Stimulated activated CD4-positive, alpha-beta T cell treated with anti-CD3 and anti-CD28 coated beads, Interleukin-4, amount 100 ng/mL, for 1 hour (primary cell): ENCODE data around the gene SLC6A1.
A peak's percentile ranks its signal among the peaks of the same experiment; 100 is the strongest.
"Not testable (repeated sequence)": the region's sequence is repeated elsewhere in the genome, so short reads cannot be mapped to it uniquely, and the experiment has no call there.

Experiments used
- DNase-seq: peaks from one replicate; pipeline ENCODE4 v3.0.0-alpha.2; 2020

SLC6A1 gene

DNA sequence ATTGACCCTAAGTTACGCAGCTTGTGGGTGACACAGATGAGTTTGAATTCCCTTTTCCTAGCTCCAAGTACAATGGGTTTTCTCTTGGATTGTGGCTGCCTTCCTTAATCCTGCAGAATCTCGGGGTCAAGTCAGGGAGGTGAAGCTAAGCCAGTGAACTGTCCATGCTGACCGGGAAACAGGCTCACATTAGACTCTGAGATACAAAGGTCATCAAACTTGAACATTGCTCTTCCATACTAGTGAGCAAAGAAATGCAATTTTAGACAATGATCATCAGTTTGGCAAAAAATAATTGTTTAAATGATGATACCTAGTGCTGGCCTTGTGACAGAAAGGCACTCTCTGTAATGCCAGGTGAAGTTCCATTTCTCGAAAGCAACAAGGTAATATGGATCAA, 31.6 kb downstream of the SLC6A1 start:
- no peak for DNase-seq

DNA sequence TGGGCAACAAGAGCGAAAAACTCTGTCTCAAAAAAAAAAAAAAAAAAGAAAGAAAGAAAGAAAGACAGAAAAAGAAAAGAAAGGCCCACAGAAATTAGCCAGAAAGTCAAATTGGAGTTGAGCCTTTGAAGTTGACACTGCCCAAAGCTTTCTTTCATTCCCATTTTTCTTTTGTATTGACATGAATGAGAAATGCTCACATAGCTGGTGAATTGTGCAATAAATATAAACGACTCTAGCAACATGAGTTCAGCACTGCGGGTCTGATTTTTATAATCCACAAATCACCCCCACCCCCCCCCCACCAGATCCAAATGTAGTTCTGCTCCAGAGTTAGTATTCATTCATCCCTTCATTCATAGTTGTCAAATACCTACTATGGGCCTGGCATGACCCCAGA, 37.4 kb downstream of the SLC6A1 start:
- DNase-seq: no peak

DNA sequence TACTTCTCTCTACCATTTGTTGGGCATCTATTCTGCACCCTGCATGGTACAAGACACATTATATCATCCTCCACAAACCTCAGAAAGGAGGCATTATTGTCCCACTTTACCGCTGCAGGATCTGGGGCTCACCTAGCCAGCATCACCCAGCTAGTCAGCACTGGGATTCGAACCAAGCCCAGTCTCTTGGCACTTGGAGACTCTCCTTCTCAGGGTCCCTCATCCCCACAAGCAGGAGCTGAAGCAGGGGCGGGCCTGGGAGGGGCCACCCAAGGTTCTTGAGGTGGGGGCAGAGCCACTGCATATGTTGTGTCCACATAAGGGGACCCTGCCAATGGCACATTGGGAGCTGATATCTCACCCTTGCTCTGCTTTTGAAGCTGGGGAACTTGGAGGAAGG, 41.3 kb downstream of the SLC6A1 start:
- no peak for DNase-seq

DNA sequence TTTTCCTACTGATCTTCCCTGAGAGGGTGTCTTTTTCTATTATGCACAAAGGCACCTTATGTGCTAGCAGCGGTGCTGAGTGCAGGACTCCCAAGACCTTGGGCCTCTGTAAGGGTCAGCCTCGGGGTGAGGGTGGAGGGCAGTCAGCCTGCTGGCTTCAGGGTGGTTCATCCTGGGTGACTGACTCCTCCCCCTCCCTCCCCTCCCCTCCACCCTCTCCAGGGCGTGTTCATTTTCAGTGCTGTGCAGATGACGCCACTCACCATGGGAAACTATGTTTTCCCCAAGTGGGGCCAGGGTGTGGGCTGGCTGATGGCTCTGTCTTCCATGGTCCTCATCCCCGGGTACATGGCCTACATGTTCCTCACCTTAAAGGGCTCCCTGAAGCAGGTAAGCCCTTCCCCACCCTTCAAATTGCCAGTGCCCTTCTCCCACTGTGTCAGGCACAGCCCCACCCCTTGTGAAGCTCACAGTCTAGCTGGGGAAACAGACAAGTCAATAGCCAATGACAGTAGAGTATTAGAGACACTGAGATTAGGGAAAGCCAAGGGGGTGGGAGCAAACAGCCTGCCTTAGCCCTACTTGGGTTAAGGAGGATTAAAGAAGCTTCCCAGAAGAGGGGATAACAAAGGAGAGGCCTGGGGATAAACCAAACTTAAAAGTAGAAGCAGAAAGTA, 41.9 kb downstream of the SLC6A1 start:
- DNase-seq: no peak

DNA sequence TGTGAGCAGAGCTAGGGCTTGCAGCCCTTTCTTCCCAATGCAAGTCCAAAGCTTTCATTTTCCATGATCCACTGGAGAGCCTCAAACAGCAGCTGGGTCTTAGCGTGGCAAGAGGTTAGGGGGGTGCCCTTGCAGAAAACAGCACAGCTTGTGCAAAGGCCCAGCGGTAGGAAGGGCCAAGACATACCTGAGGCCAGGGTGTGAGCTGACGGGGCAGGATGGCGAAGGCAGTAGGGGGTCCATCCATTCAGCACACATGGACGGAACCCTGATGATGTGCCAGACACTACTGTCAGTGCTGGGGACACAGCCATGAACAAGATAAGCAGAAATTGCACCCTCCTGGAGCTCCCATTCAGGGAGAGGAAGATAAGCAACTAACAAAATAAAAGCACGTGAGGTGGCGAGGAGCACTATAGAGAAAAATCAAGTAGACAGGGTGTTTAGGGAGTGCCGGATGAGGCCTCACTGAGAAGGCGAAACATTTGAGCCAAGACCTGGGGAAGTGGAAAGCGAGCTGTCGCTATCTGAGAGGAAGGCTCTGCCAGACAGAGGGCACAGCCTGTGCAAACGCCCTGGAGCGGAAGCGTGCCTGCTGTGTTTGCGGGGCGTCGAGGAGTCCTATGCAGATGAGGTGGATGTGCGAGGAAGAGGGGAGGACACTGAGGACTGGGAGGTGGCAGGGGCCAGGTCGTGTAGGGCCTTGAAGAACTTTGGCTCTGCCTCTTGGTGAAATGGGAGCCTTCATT, 43.4 kb downstream of the SLC6A1 start:
- DNase-seq: no peak

DNA sequence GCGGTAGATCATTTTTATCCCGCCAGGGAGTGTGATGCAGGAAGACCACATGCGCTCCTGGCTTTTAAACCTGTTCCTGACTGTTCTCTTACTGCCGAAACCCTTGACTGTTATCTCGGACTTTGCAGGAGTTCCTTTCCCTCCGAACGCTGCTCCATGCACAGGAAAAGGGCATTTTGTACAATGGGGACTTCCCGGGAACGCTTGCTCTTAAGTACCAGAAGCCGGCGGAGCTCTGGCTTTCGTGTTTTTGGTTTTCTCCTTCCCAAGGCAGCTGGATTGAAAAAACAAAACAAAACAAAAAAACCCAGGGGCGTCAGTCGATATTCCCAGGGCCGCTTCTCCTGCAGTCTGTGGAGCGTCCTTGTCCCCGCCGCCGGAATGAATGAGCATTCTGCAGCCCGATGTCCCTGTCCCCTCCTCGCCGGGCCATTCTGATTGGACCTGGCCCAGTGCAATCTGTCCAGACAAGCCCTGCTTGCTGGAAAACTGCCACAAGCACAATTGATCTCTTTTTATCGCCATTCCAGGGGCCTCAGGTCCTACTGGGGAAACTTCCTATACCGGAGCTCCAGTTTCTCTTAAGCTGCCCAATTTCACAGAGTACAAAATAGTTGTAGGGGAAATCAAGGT, 44.8 kb downstream of the SLC6A1 start:
- no peak for DNase-seq

DNA sequence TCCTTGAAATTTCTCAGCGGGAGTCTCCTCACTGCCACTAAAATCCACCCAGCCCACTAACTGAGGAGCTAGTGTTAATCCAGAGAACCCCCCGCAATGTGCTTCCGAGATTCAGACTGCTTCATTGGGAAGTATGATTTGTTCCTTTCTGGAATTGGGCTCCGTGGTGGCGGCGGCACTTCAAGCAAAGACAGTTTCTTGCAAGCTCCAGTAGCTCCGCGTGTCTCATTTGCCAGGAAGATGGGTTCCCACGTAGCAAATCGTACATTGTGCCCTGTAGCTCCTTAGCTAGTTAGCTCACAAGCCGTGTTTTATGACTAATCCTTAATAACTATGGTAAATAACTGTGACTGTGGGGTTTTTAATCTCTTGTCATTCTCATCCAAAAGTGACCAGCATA, 45.4 kb downstream of the SLC6A1 start:
- DNase-seq: no peak

DNA sequence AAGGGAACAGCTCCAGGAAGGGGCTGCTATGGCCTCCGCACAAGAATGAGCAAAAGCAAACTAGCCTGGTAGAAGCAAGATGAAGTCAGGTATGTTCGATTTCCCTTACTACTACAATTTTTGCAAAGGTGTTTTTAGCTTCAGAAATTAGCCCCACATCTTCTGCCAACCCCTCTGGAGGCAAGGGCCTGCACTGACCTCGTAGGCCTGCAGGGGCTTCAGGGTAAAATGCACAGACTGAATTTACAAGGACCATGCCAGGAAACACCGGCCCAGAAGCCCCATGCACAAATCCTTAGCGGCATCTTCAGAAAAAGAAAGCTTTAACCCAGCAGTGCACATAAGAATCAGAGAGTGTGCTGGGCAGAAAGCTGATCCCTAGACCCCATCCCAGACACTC, 53.0 kb downstream of the SLC6A1 start:
- no peak for DNase-seq

DNA sequence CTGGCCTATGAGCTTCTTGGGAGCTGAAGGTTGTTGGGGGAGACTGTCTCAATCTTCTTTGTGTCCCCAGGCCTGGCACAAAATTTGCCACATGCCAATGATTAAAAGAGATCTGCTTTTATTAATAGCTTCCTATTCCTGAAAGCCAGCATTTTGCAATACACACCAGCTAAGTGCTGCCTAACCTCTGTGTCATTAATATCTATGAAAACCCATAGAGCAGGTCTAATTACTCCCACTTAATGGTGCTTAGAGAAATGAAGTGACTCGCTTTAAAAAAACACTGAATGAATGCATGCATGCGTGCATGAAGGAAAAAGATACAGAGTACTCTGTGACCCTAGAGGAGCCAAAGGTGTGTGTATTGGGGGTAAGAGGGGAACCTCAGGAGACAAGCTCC, 55.0 kb downstream of the SLC6A1 start:
- no peak for DNase-seq

DNA sequence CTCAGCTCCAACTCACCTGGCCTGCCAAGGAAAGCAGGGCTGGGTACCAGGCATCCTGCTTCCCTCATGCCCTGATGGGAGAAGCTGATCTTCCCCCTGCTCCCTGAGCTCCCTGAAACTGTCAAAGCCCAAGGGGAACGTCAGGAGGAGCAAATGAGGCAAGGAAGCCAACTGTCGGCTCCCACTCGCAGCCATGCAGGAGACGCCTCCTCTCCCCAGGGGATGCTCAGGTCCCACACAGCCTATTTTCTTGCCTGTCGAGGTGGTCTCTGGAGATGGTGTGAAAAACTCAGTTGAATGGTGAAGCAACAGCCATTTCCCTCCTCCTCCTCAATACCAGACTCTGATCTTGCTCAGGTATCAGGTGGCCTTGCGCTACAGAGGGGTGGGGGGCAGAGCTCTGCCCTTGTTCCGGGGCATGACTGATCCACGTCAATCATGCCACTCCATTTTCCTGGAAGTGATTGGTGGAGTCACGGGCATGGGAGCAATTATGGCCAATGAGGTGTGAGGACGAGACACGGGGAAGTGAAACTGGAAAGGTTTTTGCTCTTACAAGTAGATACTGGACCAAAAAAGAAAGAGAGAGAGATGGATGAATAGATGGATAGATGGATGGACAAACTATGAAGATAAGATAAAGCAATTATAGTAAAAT, 58.2 kb downstream of the SLC6A1 start:
- no peak for DNase-seq

DNA sequence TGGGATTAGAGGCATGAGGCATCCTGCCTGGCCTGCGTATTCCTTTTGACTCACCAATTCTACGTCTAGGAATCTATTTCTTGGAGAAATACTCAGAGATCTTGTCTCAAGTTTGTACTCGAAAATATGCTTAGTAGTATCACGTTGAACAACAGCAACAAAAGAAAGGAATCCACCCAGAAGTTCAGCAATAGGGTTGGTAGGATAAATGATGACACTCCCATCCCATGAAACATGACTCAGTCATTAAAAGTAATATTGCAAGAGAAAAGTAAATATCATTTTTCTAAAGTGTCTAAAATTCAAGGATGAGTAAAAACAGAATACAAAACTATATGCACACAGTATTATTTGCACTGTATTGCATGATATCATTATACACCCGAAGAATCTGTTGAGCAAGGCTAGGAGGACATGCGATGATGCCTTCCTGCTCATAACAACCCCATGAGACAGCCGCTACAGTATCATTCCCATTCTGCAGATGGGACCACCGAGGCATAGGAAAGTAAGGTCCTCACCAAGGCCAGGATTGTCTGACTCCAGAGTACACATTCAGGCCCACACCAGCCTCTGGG, 61.5 kb downstream of the SLC6A1 start:
- DNase-seq: no peak

DNA sequence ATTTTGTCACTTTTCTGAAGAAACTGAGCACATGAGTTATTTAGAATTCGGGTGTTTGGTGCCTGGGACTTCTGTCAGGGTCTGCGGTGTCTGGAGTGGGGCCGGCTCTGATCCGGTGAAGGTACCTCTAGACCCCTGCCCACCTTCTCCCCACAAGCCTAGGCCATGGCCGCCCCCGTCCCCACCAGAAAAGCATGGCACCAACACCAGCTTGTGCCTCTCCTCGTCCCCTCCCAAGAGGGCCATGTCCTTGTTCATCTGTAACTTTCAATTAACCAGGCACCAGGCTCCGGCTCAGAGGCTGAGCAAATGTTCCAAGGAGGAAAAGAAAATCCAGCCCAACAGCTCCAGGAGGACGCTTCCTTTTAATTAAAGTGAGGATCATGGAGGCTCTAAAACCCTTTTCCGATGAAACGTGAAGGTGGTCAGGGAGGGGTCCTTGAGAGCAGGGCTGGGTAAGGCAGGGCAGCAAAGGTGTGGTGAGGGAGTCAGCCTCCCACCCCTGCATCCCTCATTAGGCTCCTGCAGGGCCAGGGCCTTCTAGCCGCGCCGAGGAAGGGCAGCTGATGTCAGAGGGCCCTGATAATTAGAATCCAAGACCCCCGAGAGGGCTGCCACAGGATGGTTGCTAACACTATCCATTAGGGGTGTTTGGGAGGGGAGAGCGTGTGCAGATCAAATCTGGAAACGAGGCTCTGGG, 62.3 kb downstream of the SLC6A1 start:
- DNase-seq: no peak

DNA sequence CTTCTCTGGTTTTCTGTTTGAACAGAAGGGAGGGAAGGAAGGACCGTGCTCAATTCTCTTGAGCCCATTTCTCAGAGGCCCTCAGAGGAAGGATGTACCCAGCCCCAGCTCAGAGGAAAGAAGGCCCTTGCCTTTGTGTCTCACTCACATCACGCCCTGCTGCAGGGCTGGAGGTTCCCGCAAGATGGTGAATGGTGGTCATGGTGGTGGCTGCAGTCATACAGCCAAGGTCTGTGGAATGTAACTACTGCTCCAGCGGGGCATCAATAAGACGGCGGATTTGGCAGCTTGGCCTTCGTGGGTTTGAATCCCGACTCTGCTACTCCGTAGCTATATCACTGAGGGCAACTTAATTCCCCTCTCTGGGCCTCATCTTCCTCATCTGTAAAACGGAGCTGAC, 62.9 kb downstream of the SLC6A1 start:
- DNase-seq: no peak

DNA sequence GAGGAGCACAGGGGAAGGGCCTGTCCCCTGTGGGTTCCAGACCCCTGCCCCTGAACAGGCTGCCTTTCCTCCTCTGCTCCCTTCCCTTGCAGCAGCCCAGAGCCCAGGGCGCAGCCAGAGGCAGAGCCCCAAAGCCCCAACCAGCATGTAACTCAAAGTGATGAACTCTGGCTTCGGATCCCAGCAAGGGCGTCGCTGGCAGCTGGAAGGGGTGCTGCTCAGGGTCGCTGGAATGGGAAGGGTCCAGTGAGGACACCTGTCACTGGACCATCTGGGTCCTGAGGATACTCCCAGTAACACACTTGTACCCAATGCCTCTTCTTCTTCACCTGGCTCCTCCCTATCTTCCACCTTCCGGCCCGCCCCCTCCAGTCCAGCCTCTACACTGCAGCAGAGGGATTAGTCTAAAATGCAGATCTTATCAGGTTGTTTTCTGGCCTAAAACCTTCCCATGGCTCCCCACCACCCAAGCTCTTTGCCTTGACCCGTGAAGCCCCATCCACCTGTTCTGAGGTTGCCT, 64.0 kb downstream of the SLC6A1 start:
- DNase-seq: no peak

DNA sequence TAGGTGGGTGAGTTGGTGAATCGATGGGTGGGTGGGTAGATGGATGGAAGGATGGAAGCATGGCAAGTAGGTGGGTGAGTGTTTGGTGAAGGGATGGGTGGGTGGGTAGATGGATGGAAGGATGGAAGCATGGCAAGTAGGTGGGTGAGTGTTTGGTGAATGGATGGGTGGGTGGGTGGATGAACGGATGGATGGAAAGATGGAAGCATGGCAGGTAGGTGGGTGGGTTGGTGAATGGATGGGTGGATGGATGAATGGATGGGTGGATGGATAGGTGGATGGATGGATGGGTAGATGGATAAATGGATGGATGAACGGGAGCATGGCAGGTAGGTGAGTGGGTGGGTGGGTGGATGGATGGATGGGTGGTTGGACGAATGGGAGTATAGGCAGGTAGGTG, 65.1 kb downstream of the SLC6A1 start:
- no peak for DNase-seq

DNA sequence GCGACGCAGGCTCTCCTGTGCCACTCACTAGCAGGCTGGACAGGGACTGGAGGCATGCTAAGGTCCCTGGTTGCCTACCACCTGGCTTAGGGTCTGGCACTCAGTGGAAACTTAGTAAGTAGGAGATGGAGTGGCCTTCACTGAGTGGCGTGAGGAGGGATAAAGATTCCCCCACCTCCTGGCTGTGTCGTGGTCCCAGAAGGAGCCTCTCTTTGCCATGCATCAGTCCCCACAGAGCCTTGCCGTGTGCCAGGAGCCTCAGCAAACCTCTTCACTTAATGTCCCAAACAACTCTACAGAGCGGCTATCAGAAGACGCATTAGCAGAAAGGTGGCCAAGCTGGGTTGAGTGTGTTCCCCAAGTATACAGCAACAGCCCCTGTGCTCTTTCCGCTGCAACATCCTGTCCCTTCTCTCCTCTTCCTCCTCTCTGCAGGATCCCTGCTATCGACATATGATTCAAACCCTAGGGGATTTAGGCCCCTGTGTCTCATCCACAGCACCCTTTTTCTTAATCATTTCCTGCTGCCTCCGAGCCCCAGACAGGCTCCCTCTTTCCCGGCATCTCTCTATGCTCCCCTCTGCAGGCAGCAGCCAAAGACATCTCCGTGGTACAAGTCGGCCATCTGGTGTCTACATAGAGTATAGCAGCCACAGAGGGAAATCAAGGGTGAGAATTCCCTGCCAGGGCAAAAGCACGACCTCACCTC, 66.7 kb downstream of the SLC6A1 start:
- DNase-seq: peak; percentile 10

DNA sequence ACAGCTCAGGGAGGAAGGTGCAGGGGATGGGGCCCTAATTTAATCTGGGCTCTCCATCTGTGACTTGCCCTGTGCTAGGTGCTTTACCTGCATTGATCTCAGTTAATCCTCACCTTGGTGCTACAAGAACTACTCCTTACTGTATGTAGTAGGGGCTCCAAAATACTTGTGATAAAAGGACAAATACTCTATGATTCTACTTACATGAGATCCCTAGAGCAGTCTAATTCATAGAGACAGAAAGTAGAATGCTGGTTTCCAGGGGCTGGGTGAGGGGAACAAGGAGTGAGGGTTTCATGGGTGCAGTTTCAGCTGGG, 67.2 kb downstream of the SLC6A1 start:
- no peak for DNase-seq

DNA sequence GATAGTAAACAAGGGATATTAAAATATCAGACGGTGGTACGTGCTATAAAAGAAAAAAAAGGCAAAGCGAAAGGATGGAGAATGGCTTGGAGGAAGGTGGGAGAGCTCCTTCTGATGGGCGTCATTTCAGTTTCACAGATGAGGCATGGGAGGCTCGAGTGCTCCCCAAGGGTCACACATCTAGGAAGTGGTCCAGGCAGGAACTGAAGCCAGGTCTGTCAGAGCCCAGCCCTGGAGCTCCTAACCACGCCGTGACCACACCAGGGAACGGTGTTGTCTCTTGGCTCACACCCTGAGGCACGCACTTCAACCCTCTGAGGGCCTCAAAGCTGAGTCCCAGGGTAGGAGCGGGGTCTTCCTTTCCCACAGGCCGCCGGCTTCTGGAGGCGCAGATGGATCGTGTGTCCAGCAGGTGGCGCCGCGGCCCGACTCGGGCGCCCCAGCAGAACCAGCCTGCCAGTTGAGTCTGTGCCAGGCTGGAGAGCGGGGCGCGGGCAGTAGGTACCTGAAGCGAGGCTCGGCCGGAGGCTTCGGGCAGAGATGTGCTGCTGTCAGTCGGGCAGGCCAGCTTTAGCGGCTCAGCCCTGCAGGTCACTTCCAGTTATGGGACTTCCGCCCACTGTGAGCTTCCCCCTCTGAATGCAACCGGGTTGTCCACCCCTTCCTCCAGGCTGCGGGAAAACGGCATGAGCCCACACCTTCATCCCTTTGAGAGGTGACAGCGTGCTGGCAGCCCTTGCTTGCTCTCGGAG, 68.1 kb downstream of the SLC6A1 start:
- peak; percentile 62 for DNase-seq

DNA sequence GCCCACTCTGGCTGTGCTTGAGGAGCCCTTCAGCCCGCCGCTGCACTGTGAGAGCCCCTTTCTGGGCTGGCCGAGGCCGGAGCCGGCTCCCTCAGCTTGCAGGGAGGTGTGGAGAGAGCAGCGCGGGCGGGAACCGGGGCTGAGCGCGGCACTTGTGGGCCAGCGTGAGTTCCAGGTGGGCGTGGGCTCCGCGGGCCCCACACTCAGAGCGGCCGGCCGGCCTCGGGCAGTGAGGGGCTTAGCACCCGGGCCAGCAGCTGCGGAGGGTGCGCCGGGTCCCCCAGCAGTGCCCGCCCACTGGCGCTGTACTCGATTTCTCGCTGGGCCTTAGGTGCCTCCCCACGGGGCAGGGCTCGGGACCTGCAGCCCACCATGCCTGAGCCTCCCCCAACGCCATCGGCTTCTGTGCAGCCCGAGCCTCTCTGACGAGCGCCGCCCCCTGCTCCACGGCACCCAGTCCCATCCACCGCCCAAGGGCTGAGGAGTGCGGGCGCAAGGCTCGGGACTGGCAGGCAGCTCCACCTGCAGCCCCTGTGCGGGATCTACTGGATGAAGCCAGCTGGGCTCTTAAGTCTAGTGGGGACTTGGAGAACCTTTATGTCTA, 68.8 kb downstream of the SLC6A1 start:
- DNase-seq: not testable (repeated sequence)

DNA sequence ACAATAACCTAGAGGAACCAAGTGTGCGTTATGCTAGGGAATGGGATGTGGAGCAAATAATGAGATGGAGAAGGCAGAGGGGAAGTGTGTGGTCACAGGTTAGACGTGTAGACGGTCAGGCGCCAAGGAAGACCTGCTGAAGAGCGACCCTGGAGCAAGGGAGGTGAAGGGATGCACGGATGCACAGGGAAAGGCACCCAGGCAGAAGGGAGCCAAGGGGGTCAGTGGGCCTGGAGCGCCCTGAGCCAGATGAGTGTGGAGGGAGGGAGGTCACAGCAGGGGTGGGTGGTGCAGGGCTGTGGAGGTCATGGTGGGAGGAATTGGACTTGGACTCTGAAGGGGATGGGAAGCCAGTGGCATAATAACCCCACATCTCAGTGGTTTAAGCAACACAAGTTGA, 70.2 kb downstream of the SLC6A1 start:
- no peak for DNase-seq
